Endothelial cell of umbilical vein (primary cell): ENCODE data around the gene SPAG6. TPM values are rescaled to one million over a fixed set of nuclear protein-coding genes. Genes with fewer than 3 reads are reported as not detected.

Experiments
- BruUV-seq: library from RNA; stranded (reverse); fragments of 400-500 nt; replicated peaks from 2 replicates; lab custom pipeline; 2021; lab: Mats Ljungman, UMichigan
- CTCF ChIA-PET: fragments of 300-600, 350-600 bp; sonication (Branson Sonifier 250); formaldehyde crosslinking; loops from one replicate; lab custom pipeline; 2021; ENCODE audit warnings: antibody characterized with exemption, inconsistent platforms; lab: Charles Lee
- POLR2A ChIA-PET: fragments of 300-600, 350-600 bp; sonication (Branson Sonifier 250); formaldehyde crosslinking; loops from one replicate; lab custom pipeline; 2021; ENCODE audit warnings: antibody characterized with exemption, inconsistent platforms; lab: Charles Lee
- DNase-seq: peaks from one replicate; pipeline ENCODE4 v3.0.0-alpha.2; 2011; ENCODE audit warnings: low read depth, low spot score
- FAIRE-seq: peaks from 2 replicates; lab custom pipeline; 2011; peaks lifted over from hg19 to GRCh38; lab: Jason Lieb, UNC
- H2AFZ ChIP-seq: 2 replicates; pipeline ENCODE4 v1.6.0; 2012; ENCODE audit warnings: low read depth, low read length, control low read depth, inconsistent platforms
- H3K27ac ChIP-seq: 2 replicates; pipeline ENCODE4 v1.5.1; 2011; ENCODE audit warnings: low read depth, mild to moderate bottlenecking, control low read depth, low read length, moderate library complexity; ENCODE audit not compliant: insufficient read depth
- H3K27me3 ChIP-seq, 2 experiments: 2 replicates each; pipeline versions ENCODE4 v1.6.0 to v1.6.1; 2011; ENCODE audit warnings: low read length in 2 of 2, mixed read lengths in 1 of 2; ENCODE audit not compliant: control insufficient read depth in 2 of 2, insufficient read depth in 2 of 2
- H3K36me3 ChIP-seq, 2 experiments: 2 replicates in 1 of 2; 3 replicates in 1 of 2; pipeline ENCODE4 v1.5.1; 2011; ENCODE audit warnings: low read length in 2 of 2, mild to moderate bottlenecking in 1 of 2, moderate library complexity in 1 of 2; ENCODE audit not compliant: control insufficient read depth in 2 of 2, insufficient read depth in 2 of 2; ENCODE audit errors: extremely low read depth in 1 of 2
- H3K4me1 ChIP-seq: 3 replicates; pipeline ENCODE4 v1.5.1; 2011; ENCODE audit warnings: mild to moderate bottlenecking, low read length; ENCODE audit not compliant: control insufficient read depth, insufficient read depth; ENCODE audit errors: extremely low read depth
- H3K4me2 ChIP-seq: 2 replicates; pipeline ENCODE4 v1.6.1; 2011; ENCODE audit warnings: low read length, control low read depth, mixed read lengths; ENCODE audit not compliant: insufficient read depth
- H3K4me3 ChIP-seq, 3 experiments: fragments of 200-600 bp in 1 of 3; sonication (generic), shearing (Covaris generic) in 1 of 3; replicated peaks in 1 of 3; 2 replicates each; pipeline ENCODE4 v1.5.1; 2011 to 2016; ENCODE audit warnings: control low read depth in 3 of 3, low read length in 3 of 3, mild to moderate bottlenecking in 2 of 3, inconsistent platforms in 1 of 3, low read depth in 1 of 3, moderate library complexity in 1 of 3; ENCODE audit not compliant: insufficient read depth in 1 of 3
- H3K79me2 ChIP-seq: 2 replicates; pipeline ENCODE4 v1.6.0; 2012; ENCODE audit warnings: low read length, inconsistent platforms; ENCODE audit not compliant: control insufficient read depth, insufficient read depth
- H3K9ac ChIP-seq: replicated peaks from 2 replicates; pipeline ENCODE3; 2011; ENCODE audit warnings: low read length, control low read depth; ENCODE audit not compliant: insufficient read depth; ENCODE audit errors: extremely low read depth
- H3K9me1 ChIP-seq: replicated peaks from 3 replicates; pipeline ENCODE4 v1.6.0; 2011; ENCODE audit warnings: mild to moderate bottlenecking, low read length; ENCODE audit not compliant: control insufficient read depth, insufficient read depth; ENCODE audit errors: extremely low read depth
- H3K9me3 ChIP-seq: replicated peaks from 2 replicates; pipeline ENCODE4 v1.5.1; 2012; ENCODE audit warnings: low read length, inconsistent platforms; ENCODE audit not compliant: control insufficient read depth, insufficient read depth
- H4K20me1 ChIP-seq: replicated peaks from 2 replicates; pipeline ENCODE3; 2011; ENCODE audit warnings: mild to moderate bottlenecking, low read length; ENCODE audit not compliant: control insufficient read depth, insufficient read depth; ENCODE audit errors: extremely low read depth
- EZH2 ChIP-seq: IDR thresholded peaks from 2 replicates; pipeline ENCODE4 v1.6.1; 2012; ENCODE audit warnings: borderline replicate concordance, low read depth, mild to moderate bottlenecking, moderate library complexity, low read length, inconsistent platforms; ENCODE audit not compliant: severe bottlenecking
- FOS ChIP-seq: IDR thresholded peaks from 2 replicates; pipeline ENCODE4 v1.6.1; 2011; ENCODE audit warnings: mild to moderate bottlenecking, low read length, moderate library complexity, borderline replicate concordance; ENCODE audit not compliant: insufficient read depth
- GATA2 ChIP-seq: IDR thresholded peaks from 2 replicates; pipeline ENCODE4 v1.7.0; 2011; ENCODE audit warnings: low read depth, mild to moderate bottlenecking, moderate library complexity, mixed read lengths, low read length; ENCODE audit not compliant: insufficient read length, insufficient read depth
- JUN ChIP-seq: IDR thresholded peaks from 2 replicates; pipeline ENCODE4 v1.6.1; 2011; ENCODE audit warnings: borderline replicate concordance, low read depth; ENCODE audit not compliant: insufficient read length, insufficient read depth
- MYC ChIP-seq: IDR thresholded peaks from one replicate; pipeline ENCODE4 v1.6.1; 2011; ENCODE audit warnings: mild to moderate bottlenecking, low read depth, low read length
- POLR2A ChIP-seq: IDR thresholded peaks from 2 replicates; pipeline ENCODE4 v1.6.1; 2012; ENCODE audit warnings: low read depth, mild to moderate bottlenecking, control low read depth, low read length
- POLR2AphosphoS5 ChIP-seq: IDR thresholded peaks from 2 replicates; pipeline ENCODE4 v1.6.1; 2012; ENCODE audit warnings: low read depth, mild to moderate bottlenecking, control low read depth, low read length, moderate library complexity; ENCODE audit not compliant: insufficient read depth
- dilution Hi-C: fragments of 300-500 bp; cut with MboI; formaldehyde crosslinking; loops from one replicate; pipeline ENCODE4 v1.15.0; 2019; ENCODE audit warnings: low sequenced_read_pairs; ENCODE audit not compliant: extremely low pct_ligation_motif_present
- intact Hi-C: fragments of 100-400 bp; cut with micrococcal nuclease; formaldehyde crosslinking; loops from one replicate; pipeline ENCODE4 v1.10.0; 2022
- polyA plus RNA-seq, 4 experiments: library from polyadenylated mRNA; depleted of rRNA in 3 of 4; stranded (reverse) in 3 of 4; unstranded in 1 of 4; fragments of >200 nt; gene quantifications; 2 replicates each; pipeline versions ENCODE4 v1.2.1 to v1.2.3, GENCODE V29; 2011 to 2012; ENCODE audit warnings: missing spikeins in 1 of 4
- total RNA-seq: library from RNA; stranded (reverse); gene quantifications from 2 replicates; pipeline ENCODE4 v1.2.3, GENCODE V29; 2021
- TF ChIP-seq, protein P1 (sequence below), 2 donors: IDR thresholded peaks; 1 replicate in 1 of 2; 2 replicates in 1 of 2; pipeline ENCODE4 v1.5.1; 2011; ENCODE audit warnings: low read length in 2 of 2, mild to moderate bottlenecking in 2 of 2, moderate library complexity in 2 of 2, control low read depth in 1 of 2, inconsistent platforms in 1 of 2, low read depth in 1 of 2; ENCODE audit not compliant: insufficient read depth in 1 of 2; ENCODE audit errors: extremely low read depth in 1 of 2
- TF ChIP-seq, protein P2 (sequence below): IDR thresholded peaks from 2 replicates; pipeline ENCODE4 v1.6.1; 2011; ENCODE audit not compliant: insufficient read depth, insufficient read length

Gene SPAG6
- total and polyA plus RNA-seq, 2 donors (not counting 3 experiments of a cell fraction or from before 2014, with no cell fraction given): not detected

DNA sequence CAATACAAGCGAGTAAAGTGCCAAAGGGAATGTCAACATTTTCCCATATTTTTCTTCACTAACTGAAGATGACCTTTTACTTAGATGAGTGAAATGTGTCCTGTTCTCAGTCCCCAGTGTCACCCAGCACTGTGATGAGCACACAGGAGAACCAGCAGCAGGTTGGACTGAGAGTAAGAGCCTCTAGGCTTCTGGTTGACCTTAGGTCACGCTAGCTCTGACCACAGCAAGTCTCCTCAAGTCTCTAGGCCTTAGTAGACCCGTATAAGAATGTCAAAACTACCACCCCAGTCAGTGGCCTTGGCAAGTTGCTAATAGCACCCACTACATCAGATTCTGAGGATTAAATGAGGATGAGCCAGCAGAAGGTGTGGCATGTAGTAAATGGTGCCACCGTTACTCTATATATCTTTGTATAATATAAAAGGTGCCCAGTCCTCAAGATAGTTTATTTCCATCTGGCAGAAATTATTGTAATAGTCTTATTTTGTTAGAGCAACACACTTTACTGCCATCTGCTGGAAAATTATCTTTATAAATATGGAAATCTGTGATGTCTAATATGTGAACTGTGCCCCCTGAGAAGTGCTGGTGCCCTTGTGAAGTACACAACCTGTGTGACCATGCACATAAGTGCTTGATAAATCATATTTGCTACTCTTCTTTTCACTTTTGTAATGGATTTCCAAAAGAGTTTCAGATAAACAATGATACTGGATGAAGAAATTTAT lies 75.7 kb downstream of the SPAG6 start:
- ChIA-PET CTCF (no interaction called here), POLR2A (no interaction called here)
- BruUV-seq: no TSS peak
- Histone ChIP-seq H2AFZ (no peak overlapping the region), H3K9me3 (no peaks in the 10 kb centered on the region), H3K9me1 (no peaks in the 10 kb centered on the region), H3K36me3 (no peaks in the 10 kb centered on the region), H3K4me1 (no peaks in the 10 kb centered on the region), H3K4me3 (no peak overlapping the region), H3K79me2 (no peaks in the 10 kb centered on the region), H3K27ac (no peak overlapping the region), H3K9ac (no peak overlapping the region), H3K27me3 (no peaks in the 10 kb centered on the region), H4K20me1 (no peaks in the 10 kb centered on the region), H3K4me2 (no peak overlapping the region)
- FAIRE-seq: no peak
- TF ChIP-seq, protein P1, sequence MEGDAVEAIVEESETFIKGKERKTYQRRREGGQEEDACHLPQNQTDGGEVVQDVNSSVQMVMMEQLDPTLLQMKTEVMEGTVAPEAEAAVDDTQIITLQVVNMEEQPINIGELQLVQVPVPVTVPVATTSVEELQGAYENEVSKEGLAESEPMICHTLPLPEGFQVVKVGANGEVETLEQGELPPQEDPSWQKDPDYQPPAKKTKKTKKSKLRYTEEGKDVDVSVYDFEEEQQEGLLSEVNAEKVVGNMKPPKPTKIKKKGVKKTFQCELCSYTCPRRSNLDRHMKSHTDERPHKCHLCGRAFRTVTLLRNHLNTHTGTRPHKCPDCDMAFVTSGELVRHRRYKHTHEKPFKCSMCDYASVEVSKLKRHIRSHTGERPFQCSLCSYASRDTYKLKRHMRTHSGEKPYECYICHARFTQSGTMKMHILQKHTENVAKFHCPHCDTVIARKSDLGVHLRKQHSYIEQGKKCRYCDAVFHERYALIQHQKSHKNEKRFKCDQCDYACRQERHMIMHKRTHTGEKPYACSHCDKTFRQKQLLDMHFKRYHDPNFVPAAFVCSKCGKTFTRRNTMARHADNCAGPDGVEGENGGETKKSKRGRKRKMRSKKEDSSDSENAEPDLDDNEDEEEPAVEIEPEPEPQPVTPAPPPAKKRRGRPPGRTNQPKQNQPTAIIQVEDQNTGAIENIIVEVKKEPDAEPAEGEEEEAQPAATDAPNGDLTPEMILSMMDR (IDR thresholded peaks at IDR 0.05; ENCODE audit: extremely low read depth in 1 of 2, insufficient read depth in 1 of 2, low read depth in 1 of 2, low read length in 2 of 2): peak in 1 of 2 donors; percentile 9
- no peak for TF ChIP-seq FOS
- intact Hi-C loops: loop anchor here (1.0 to 5.0 kb wide), 2 partner anchors 410 to 566 kb away; no protein-coding TSS in a partner anchor
- dilution Hi-C loops: no loop called here
- DNase-seq: peak; percentile 47

DNA sequence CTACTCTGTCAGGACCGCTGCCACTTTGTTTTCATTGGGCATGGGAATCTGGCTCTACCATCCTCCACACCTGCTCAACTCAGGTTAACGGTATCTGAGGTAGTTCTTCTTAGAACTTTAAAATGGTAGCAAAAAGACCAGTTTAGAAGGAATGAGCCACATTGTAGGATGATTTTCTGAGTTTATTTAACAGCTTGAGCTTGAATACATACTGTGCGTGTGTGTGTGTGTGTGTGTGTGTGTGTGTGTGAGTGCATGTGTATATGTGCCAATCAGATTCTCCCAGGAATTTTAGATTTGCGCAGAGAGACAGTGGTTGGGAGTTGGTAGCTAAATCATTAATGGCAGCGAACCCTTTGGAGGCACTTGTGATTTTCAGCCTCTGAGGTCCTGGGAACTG lies 81.4 kb downstream of the SPAG6 start:
- no peaks in the 10 kb centered on the region for H3K79me2 ChIP-seq
- H3K27ac ChIP-seq: no peak overlapping the region
- DNase-seq (no peak), FAIRE-seq (no peak)
- H3K9me3 ChIP-seq: no peaks in the 10 kb centered on the region
- H3K4me1 ChIP-seq: peaks cover 27% of the 10 kb centered on the region
- H3K9me1 ChIP-seq: no peaks in the 10 kb centered on the region
- no peak overlapping the region for H3K4me3 ChIP-seq
- H2AFZ ChIP-seq: no peak overlapping the region
- TF ChIP-seq EZH2: no peak
- TF ChIP-seq POLR2A: no peak
- TF ChIP-seq MYC: no peak
- no peak for TF ChIP-seq JUN
- no peak for TF ChIP-seq POLR2AphosphoS5
- no peak for TF ChIP-seq FOS
- TF ChIP-seq, protein P1 (IDR thresholded peaks at IDR 0.05; ENCODE audit: extremely low read depth in 1 of 2, insufficient read depth in 1 of 2, low read depth in 1 of 2, low read length in 2 of 2): no peak
- TF ChIP-seq, protein P2, sequence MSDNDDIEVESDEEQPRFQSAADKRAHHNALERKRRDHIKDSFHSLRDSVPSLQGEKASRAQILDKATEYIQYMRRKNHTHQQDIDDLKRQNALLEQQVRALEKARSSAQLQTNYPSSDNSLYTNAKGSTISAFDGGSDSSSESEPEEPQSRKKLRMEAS: no peak
- TF ChIP-seq GATA2: no peak
- H3K27me3 ChIP-seq: no peaks in the 10 kb centered on the region
- H3K36me3 ChIP-seq: no peaks in the 10 kb centered on the region
- H3K4me2 ChIP-seq: no peak overlapping the region
- intact Hi-C loops: no loop called here
- ChIA-PET CTCF (interaction anchor here (1.3 kb wide), 1 partner anchor 417 kb away, joined by 3 read pairs; no protein-coding TSS in a partner anchor), POLR2A (no interaction called here)
- no peaks in the 10 kb centered on the region for H4K20me1 ChIP-seq
- dilution Hi-C loops: no loop called here
- BruUV-seq: no TSS peak
- H3K9ac ChIP-seq: no peak overlapping the region
